ENCODE measurements around the gene GPR176. TPM values are rescaled to one million over a fixed set of nuclear protein-coding genes. Genes with fewer than 3 reads are reported as not detected.

GPR176 gene
- total RNA-seq, 1 donor from 2014 or later, result 0.33 TPM

GRCh38 chr15:39795486-39795885 lies 124.6 kb downstream of the GPR176 start:
- peaks cover 46% of the 10 kb centered on the region for H3K27me3 Mint-ChIP-seq
- no peaks in the 10 kb centered on the region for H3K9me3 Mint-ChIP-seq
- H3K4me3 Mint-ChIP-seq, result no peak overlapping the region
- H3K36me3 Mint-ChIP-seq (ENCODE audit: low read depth), result no peaks in the 10 kb centered on the region
- intact Hi-C loops (cut with micrococcal nuclease), result no loop called here
- H3K27ac Mint-ChIP-seq, result no peak overlapping the region
- H3K4me1 Mint-ChIP-seq, result no peaks in the 10 kb centered on the region
- DNase-seq, result no peak

GRCh38 chr15:39794954-39795353 lies 125.1 kb downstream of the GPR176 start:
- intact Hi-C loops (cut with micrococcal nuclease), result no loop called here
- no peak for DNase-seq
- H3K4me3 Mint-ChIP-seq, result no peak overlapping the region
- H3K4me1 Mint-ChIP-seq, result no peaks in the 10 kb centered on the region
- no peaks in the 10 kb centered on the region for H3K9me3 Mint-ChIP-seq
- H3K27me3 Mint-ChIP-seq, result peaks cover 44% of the 10 kb centered on the region
- no peak overlapping the region for H3K27ac Mint-ChIP-seq
- H3K36me3 Mint-ChIP-seq (ENCODE audit: low read depth), result no peaks in the 10 kb centered on the region

GRCh38 chr15:39793923-39794322 lies 126.1 kb downstream of the GPR176 start:
- Mint-ChIP-seq H3K4me3 (no peak overlapping the region), H3K4me1 (no peaks in the 10 kb centered on the region), H3K36me3 (ENCODE audit: low read depth) (no peaks in the 10 kb centered on the region), H3K9me3 (no peaks in the 10 kb centered on the region), H3K27ac (no peak overlapping the region), H3K27me3 (peaks cover 41% of the 10 kb centered on the region)
- intact Hi-C loops (cut with micrococcal nuclease), result no loop called here
- no peak for DNase-seq

- no peak for DNase-seq
- Mint-ChIP-seq H3K4me1 (peaks cover 8% of the 10 kb centered on the region), H3K4me3 (no peak overlapping the region), H3K27ac (no peak overlapping the region), H3K36me3 (ENCODE audit: low read depth) (no peaks in the 10 kb centered on the region), H3K9me3 (no peaks in the 10 kb centered on the region), H3K27me3 (peaks cover 38% of the 10 kb centered on the region)
- intact Hi-C loops (cut with micrococcal nuclease), result no loop called here
Observed at GRCh38 chr15:39792844-39793335, 127.2 kb downstream of the GPR176 start.

GRCh38 chr15:39792025-39792843 lies 127.8 kb downstream of the GPR176 start:
- Mint-ChIP-seq H3K4me3 (no peak overlapping the region), H3K36me3 (ENCODE audit: low read depth) (no peaks in the 10 kb centered on the region), H3K4me1 (peaks cover 13% of the 10 kb centered on the region), H3K27ac (no peak overlapping the region), H3K9me3 (no peaks in the 10 kb centered on the region), H3K27me3 (peaks cover 38% of the 10 kb centered on the region)
- intact Hi-C loops (cut with micrococcal nuclease), result no loop called here
- DNase-seq, result no peak

- no peak overlapping the region for H3K4me3 Mint-ChIP-seq
- no peaks in the 10 kb centered on the region for H3K9me3 Mint-ChIP-seq
- no peak overlapping the region for H3K27ac Mint-ChIP-seq
- H3K27me3 Mint-ChIP-seq, result peaks cover 21% of the 10 kb centered on the region
- intact Hi-C loops (cut with micrococcal nuclease), result loop anchor here (10.0 kb wide), 1 partner anchor 645 kb away; no protein-coding TSS in a partner anchor
- peaks cover 21% of the 10 kb centered on the region for H3K4me1 Mint-ChIP-seq
- H3K36me3 Mint-ChIP-seq (ENCODE audit: low read depth), result no peaks in the 10 kb centered on the region
- no peak for DNase-seq
Observed at GRCh38 chr15:39789736-39790135, 130.3 kb downstream of the GPR176 start.

- no peaks in the 10 kb centered on the region for H3K36me3 Mint-ChIP-seq (ENCODE audit: low read depth)
- no peaks in the 10 kb centered on the region for H3K9me3 Mint-ChIP-seq
- H3K27me3 Mint-ChIP-seq, result peaks cover 14% of the 10 kb centered on the region
- no peak for DNase-seq
- H3K27ac Mint-ChIP-seq, result no peak overlapping the region
- no peak overlapping the region for H3K4me3 Mint-ChIP-seq
- peaks cover 25% of the 10 kb centered on the region for H3K4me1 Mint-ChIP-seq
- intact Hi-C loops (cut with micrococcal nuclease), result loop anchor here (10.0 kb wide), 1 partner anchor 644 kb away; no protein-coding TSS in a partner anchor
Observed at GRCh38 chr15:39788800-39789565, 131.1 kb downstream of the GPR176 start.

- Mint-ChIP-seq H3K27me3 (peaks cover 8% of the 10 kb centered on the region), H3K9me3 (no peaks in the 10 kb centered on the region), H3K27ac (no peak overlapping the region), H3K36me3 (ENCODE audit: low read depth) (no peaks in the 10 kb centered on the region), H3K4me1 (peaks cover 32% of the 10 kb centered on the region), H3K4me3 (no peak overlapping the region)
- intact Hi-C loops (cut with micrococcal nuclease), result loop anchor here (10.0 kb wide), 1 partner anchor 643 kb away; no protein-coding TSS in a partner anchor
- DNase-seq, result no peak
Observed at GRCh38 chr15:39788108-39788507, 132.0 kb downstream of the GPR176 start.

GRCh38 chr15:39787479-39787878 lies 132.6 kb downstream of the GPR176 start:
- Mint-ChIP-seq H3K4me1 (peaks cover 32% of the 10 kb centered on the region), H3K27ac (no peak overlapping the region), H3K36me3 (ENCODE audit: low read depth) (no peaks in the 10 kb centered on the region), H3K4me3 (no peak overlapping the region), H3K27me3 (peaks cover 3% of the 10 kb centered on the region), H3K9me3 (no peaks in the 10 kb centered on the region)
- intact Hi-C loops (cut with micrococcal nuclease), result loop anchor here (2.0 to 10.0 kb wide), 3 partner anchors 87 to 643 kb away; no protein-coding TSS in a partner anchor
- DNase-seq, result no peak

- H3K4me1 Mint-ChIP-seq, result peaks cover 38% of the 10 kb centered on the region
- H3K9me3 Mint-ChIP-seq, result no peaks in the 10 kb centered on the region
- intact Hi-C loops (cut with micrococcal nuclease), result loop anchor here (2.0 to 10.0 kb wide), 3 partner anchors 88 to 642 kb away; no protein-coding TSS in a partner anchor
- no peaks in the 10 kb centered on the region for H3K27me3 Mint-ChIP-seq
- H3K27ac Mint-ChIP-seq, result no peak overlapping the region
- no peaks in the 10 kb centered on the region for H3K36me3 Mint-ChIP-seq (ENCODE audit: low read depth)
- H3K4me3 Mint-ChIP-seq, result no peak overlapping the region
- DNase-seq, result peak; percentile 74
Observed at GRCh38 chr15:39786447-39787056, 133.5 kb downstream of the GPR176 start.

GRCh38 chr15:39785841-39786240 lies 134.2 kb downstream of the GPR176 start:
- Mint-ChIP-seq H3K4me1 (peaks cover 41% of the 10 kb centered on the region), H3K9me3 (no peaks in the 10 kb centered on the region), H3K4me3 (no peak overlapping the region), H3K27me3 (no peaks in the 10 kb centered on the region), H3K36me3 (ENCODE audit: low read depth) (no peaks in the 10 kb centered on the region), H3K27ac (no peak overlapping the region)
- no peak for DNase-seq
- intact Hi-C loops (cut with micrococcal nuclease), result loop anchor here (2.0 to 10.0 kb wide), 3 partner anchors 89 to 641 kb away; no protein-coding TSS in a partner anchor

- Mint-ChIP-seq H3K4me3 (no peak overlapping the region), H3K4me1 (peaks cover 41% of the 10 kb centered on the region), H3K27ac (no peak overlapping the region), H3K36me3 (ENCODE audit: low read depth) (no peaks in the 10 kb centered on the region), H3K27me3 (no peaks in the 10 kb centered on the region), H3K9me3 (no peaks in the 10 kb centered on the region)
- intact Hi-C loops (cut with micrococcal nuclease), result loop anchor here (10.0 kb wide), 1 partner anchor 640 kb away; no protein-coding TSS in a partner anchor
- no peak for DNase-seq
Observed at GRCh38 chr15:39785139-39785538, 134.9 kb downstream of the GPR176 start.

- DNase-seq, result no peak
- intact Hi-C loops (cut with micrococcal nuclease), result loop anchor here (5.0 to 10.0 kb wide), 2 partner anchors 323 to 640 kb away; partner anchors contain the start of gene BMF
- Mint-ChIP-seq H3K4me3 (peak overlapping the region; percentile 5), H3K4me1 (peaks cover 41% of the 10 kb centered on the region), H3K27me3 (no peaks in the 10 kb centered on the region), H3K36me3 (ENCODE audit: low read depth) (no peaks in the 10 kb centered on the region), H3K9me3 (no peaks in the 10 kb centered on the region), H3K27ac (no peak overlapping the region)
Observed at GRCh38 chr15:39784638-39785037, 135.4 kb downstream of the GPR176 start.
